GM23338 (cell line): ENCODE data around the gene CSTPP1. TPM values are rescaled to one million over a fixed set of nuclear protein-coding genes. Genes with fewer than 3 reads are reported as not detected.

Experiments used
- ATAC-seq: fragments of 200-7000 bp; cut with Tn5 transposase; 3 replicates; pipeline ENCODE4 v1.9.1; 2020
- DNase-seq: peaks from one replicate; pipeline ENCODE4 v3.0.0-alpha.2; 2015; ENCODE audit warnings: low spot score
- H2AFZ ChIP-seq: fragments of 200-600 bp; sonication (generic); 2 replicates; pipeline ENCODE4 v1.8.0; 2016; ENCODE audit warnings: antibody characterized with exemption, mild to moderate bottlenecking, moderate library complexity
- H3F3A ChIP-seq: fragments of 200-600 bp; sonication (generic); replicated peaks from 2 replicates; pipeline ENCODE4 v1.8.0; 2017; ENCODE audit warnings: antibody characterized with exemption, mixed run types, low read depth
- H3K27ac ChIP-seq: fragments of 200-600 bp; sonication (generic); 2 replicates; pipeline ENCODE4 v1.6.1; 2016; ENCODE audit warnings: low read depth
- H3K27me3 ChIP-seq: fragments of 200-600 bp; sonication (generic); 2 replicates; pipeline ENCODE4 v1.8.0; 2016; ENCODE audit warnings: mild to moderate bottlenecking, mixed run types, moderate library complexity; ENCODE audit not compliant: insufficient read depth
- H3K36me3 ChIP-seq: fragments of 200-600 bp; sonication (generic); 2 replicates; pipeline ENCODE4 v1.8.0; 2016; ENCODE audit warnings: mild to moderate bottlenecking; ENCODE audit not compliant: insufficient read depth
- H3K4me1 ChIP-seq: fragments of 200-600 bp; sonication (generic); 2 replicates; pipeline ENCODE4 v1.8.0; 2016; ENCODE audit warnings: mild to moderate bottlenecking, moderate library complexity; ENCODE audit not compliant: insufficient read depth
- H3K4me2 ChIP-seq: fragments of 200-600 bp; sonication (generic); 2 replicates; pipeline ENCODE4 v1.7.1; 2017; ENCODE audit warnings: mixed run types
- H3K4me3 ChIP-seq: fragments of 200-600 bp; sonication (generic); 2 replicates; pipeline ENCODE4 v1.6.1; 2016; ENCODE audit warnings: mixed run types
- H3K79me2 ChIP-seq: fragments of 200-600 bp; sonication (generic); replicated peaks from 2 replicates; pipeline ENCODE4 v1.8.0; 2017; ENCODE audit warnings: mild to moderate bottlenecking; ENCODE audit not compliant: insufficient read depth
- H3K9me2 ChIP-seq: fragments of 200-600 bp; sonication (generic); 2 replicates; pipeline ENCODE4 v1.8.0; 2017; ENCODE audit not compliant: insufficient read depth
- H4K20me1 ChIP-seq: fragments of 200-600 bp; sonication (generic); replicated peaks from 2 replicates; pipeline ENCODE4 v1.8.0; 2017; ENCODE audit warnings: mild to moderate bottlenecking; ENCODE audit not compliant: insufficient read depth
- H3K27ac Mint-ChIP-seq: 2 replicates; pipeline ENCODE4 v1.8.0; 2020; ENCODE audit warnings: inconsistent platforms, mild to moderate bottlenecking, moderate library complexity, mixed read lengths
- H3K27me3 Mint-ChIP-seq: 3 replicates; pipeline ENCODE4 v1.8.0; 2022; ENCODE audit warnings: low read depth, mild to moderate bottlenecking, moderate library complexity, mixed read lengths, inconsistent platforms; ENCODE audit not compliant: insufficient read depth, poor library complexity
- H3K36me3 Mint-ChIP-seq: 3 replicates; pipeline ENCODE4 v1.8.0; 2021; ENCODE audit warnings: low read depth, mild to moderate bottlenecking, inconsistent platforms, moderate library complexity, mixed read lengths
- H3K4me1 Mint-ChIP-seq: 3 replicates; pipeline ENCODE4 v1.8.0; 2020; ENCODE audit warnings: mild to moderate bottlenecking, inconsistent platforms, mixed read lengths
- H3K4me3 Mint-ChIP-seq: 3 replicates; pipeline ENCODE4 v1.8.0; 2021; ENCODE audit warnings: moderate library complexity, mild to moderate bottlenecking, inconsistent platforms, mixed read lengths
- H3K9me3 Mint-ChIP-seq: 3 replicates; pipeline ENCODE4 v1.8.0; 2020; ENCODE audit warnings: moderate library complexity, mild to moderate bottlenecking, inconsistent platforms, mixed read lengths
- CTCF ChIP-seq, 2 experiments: fragments of 200-600 bp in 1 of 2; sonication (generic) in 1 of 2; conservative IDR thresholded peaks; 2 replicates each; pipeline versions ENCODE4 v1.5.1 to v1.6.1; 2016 to 2017; ENCODE audit warnings: antibody characterized with exemption in 2 of 2, low read depth in 2 of 2, mild to moderate bottlenecking in 2 of 2, moderate library complexity in 1 of 2
- ETS1 ChIP-seq: IDR thresholded peaks from 2 replicates; pipeline ENCODE4 v1.6.1; 2016; ENCODE audit warnings: antibody characterized with exemption
- NANOG ChIP-seq: IDR thresholded peaks from 2 replicates; pipeline ENCODE4 v1.6.1; 2016; ENCODE audit warnings: antibody characterized with exemption, borderline replicate concordance
- POLR2AphosphoS5 ChIP-seq: IDR thresholded peaks from 2 replicates; pipeline ENCODE4 v1.6.1; 2016; ENCODE audit warnings: antibody characterized with exemption, low read depth
- ZNF331 ChIP-seq: fragments of 250-450 bp; sonication (Bioruptor Pico); IDR thresholded peaks from 2 replicates; pipeline ENCODE4 v1.5.0; 2020; ENCODE audit warnings: low read depth, mild to moderate bottlenecking, moderate library complexity
- polyA plus RNA-seq: library from polyadenylated mRNA; unstranded; fragments of >200 nt; fragmentation: Nextera tagmentation; extraction: Ambion mirVana; gene quantifications from 2 replicates; pipeline ENCODE4 v1.2.1, GENCODE V29; 2016
- total RNA-seq: library from RNA; depleted of rRNA; stranded (reverse); fragments of >200 nt; shearing (Covaris generic); gene quantifications from 2 replicates; pipeline ENCODE4 v1.2.3, GENCODE V29; 2014
- TF ChIP-seq, protein P1 (sequence below): fragments of 250-450 bp; sonication (Bioruptor Pico); IDR thresholded peaks from 2 replicates; pipeline ENCODE4 v1.5.0; 2020; ENCODE audit warnings: mild to moderate bottlenecking, moderate library complexity

The CSTPP1 gene
- total and polyA plus RNA-seq, 2 experiments from 2014 or later = 23.5 to 42.6 TPM

- H3K27ac ChIP-seq = no peak overlapping the region
- no peaks in the 10 kb centered on the region for H3K36me3 ChIP-seq
- H3K9me2 ChIP-seq = no peaks in the 10 kb centered on the region
- H3F3A ChIP-seq = no peaks in the 10 kb centered on the region
- H3K9me3 Mint-ChIP-seq = no peaks in the 10 kb centered on the region
- H3K36me3 Mint-ChIP-seq = no peaks in the 10 kb centered on the region
- peaks cover 3% of the 10 kb centered on the region for H3K27me3 Mint-ChIP-seq
- no peak for DNase-seq
- ATAC-seq = no peak
- H4K20me1 ChIP-seq = no peaks in the 10 kb centered on the region
- no peak overlapping the region for H3K4me2 ChIP-seq
- peaks cover 11% of the 10 kb centered on the region; the same call in 2 of the 3 replicates for H3K4me1 Mint-ChIP-seq
- H3K79me2 ChIP-seq = no peaks in the 10 kb centered on the region
- no peak overlapping the region for H3K4me3 ChIP-seq
- H3K27ac Mint-ChIP-seq = no peak overlapping the region
- no peaks in the 10 kb centered on the region for H3K4me1 ChIP-seq
- no peak overlapping the region for H3K4me3 Mint-ChIP-seq
- no peak overlapping the region for H2AFZ ChIP-seq
- no peaks in the 10 kb centered on the region for H3K27me3 ChIP-seq
- TF ChIP-seq POLR2AphosphoS5 (no peak), ETS1 (no peak), CTCF (conservative IDR thresholded peaks at IDR 0.05; ENCODE audit: low read depth in 2 of 2) (no peak), ZNF331 (CRISPR knock-in tag) (no peak), NANOG (no peak)
- TF ChIP-seq, protein P1, sequence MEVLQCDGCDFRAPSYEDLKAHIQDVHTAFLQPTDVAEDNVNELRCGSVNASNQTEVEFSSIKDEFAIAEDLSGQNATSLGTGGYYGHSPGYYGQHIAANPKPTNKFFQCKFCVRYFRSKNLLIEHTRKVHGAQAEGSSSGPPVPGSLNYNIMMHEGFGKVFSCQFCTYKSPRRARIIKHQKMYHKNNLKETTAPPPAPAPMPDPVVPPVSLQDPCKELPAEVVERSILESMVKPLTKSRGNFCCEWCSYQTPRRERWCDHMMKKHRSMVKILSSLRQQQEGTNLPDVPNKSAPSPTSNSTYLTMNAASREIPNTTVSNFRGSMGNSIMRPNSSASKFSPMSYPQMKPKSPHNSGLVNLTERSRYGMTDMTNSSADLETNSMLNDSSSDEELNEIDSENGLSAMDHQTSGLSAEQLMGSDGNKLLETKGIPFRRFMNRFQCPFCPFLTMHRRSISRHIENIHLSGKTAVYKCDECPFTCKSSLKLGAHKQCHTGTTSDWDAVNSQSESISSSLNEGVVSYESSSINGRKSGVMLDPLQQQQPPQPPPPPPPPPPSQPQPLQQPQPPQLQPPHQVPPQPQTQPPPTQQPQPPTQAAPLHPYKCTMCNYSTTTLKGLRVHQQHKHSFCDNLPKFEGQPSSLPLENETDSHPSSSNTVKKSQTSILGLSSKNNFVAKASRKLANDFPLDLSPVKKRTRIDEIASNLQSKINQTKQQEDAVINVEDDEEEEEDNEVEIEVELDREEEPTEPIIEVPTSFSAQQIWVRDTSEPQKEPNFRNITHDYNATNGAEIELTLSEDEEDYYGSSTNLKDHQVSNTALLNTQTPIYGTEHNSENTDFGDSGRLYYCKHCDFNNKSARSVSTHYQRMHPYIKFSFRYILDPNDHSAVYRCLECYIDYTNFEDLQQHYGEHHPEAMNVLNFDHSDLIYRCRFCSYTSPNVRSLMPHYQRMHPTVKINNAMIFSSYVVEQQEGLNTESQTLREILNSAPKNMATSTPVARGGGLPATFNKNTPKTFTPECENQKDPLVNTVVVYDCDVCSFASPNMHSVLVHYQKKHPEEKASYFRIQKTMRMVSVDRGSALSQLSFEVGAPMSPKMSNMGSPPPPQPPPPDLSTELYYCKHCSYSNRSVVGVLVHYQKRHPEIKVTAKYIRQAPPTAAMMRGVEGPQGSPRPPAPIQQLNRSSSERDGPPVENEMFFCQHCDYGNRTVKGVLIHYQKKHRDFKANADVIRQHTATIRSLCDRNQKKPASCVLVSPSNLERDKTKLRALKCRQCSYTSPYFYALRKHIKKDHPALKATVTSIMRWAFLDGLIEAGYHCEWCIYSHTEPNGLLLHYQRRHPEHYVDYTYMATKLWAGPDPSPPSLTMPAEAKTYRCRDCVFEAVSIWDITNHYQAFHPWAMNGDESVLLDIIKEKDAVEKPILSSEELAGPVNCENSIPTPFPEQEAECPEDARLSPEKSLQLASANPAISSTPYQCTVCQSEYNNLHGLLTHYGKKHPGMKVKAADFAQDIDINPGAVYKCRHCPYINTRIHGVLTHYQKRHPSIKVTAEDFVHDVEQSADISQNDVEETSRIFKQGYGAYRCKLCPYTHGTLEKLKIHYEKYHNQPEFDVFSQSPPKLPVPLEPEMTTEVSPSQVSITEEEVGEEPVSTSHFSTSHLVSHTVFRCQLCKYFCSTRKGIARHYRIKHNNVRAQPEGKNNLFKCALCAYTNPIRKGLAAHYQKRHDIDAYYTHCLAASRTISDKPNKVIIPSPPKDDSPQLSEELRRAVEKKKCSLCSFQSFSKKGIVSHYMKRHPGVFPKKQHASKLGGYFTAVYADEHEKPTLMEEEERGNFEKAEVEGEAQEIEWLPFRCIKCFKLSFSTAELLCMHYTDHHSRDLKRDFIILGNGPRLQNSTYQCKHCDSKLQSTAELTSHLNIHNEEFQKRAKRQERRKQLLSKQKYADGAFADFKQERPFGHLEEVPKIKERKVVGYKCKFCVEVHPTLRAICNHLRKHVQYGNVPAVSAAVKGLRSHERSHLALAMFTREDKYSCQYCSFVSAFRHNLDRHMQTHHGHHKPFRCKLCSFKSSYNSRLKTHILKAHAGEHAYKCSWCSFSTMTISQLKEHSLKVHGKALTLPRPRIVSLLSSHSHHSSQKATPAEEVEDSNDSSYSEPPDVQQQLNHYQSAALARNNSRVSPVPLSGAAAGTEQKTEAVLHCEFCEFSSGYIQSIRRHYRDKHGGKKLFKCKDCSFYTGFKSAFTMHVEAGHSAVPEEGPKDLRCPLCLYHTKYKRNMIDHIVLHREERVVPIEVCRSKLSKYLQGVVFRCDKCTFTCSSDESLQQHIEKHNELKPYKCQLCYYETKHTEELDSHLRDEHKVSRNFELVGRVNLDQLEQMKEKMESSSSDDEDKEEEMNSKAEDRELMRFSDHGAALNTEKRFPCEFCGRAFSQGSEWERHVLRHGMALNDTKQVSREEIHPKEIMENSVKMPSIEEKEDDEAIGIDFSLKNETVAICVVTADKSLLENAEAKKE (CRISPR knock-in tag) = no peak
Measured at GRCh38 chr11:47004595-47005033, 68.1 kb downstream of the CSTPP1 start.
